Mesenchymal stem cell (in vitro differentiated cells and primary cell): Measurements from ENCODE around the gene PNPLA2.

Source experiments
- DNase-seq: peaks from one replicate; pipeline ENCODE4 v3.0.0-alpha.2; 2013
- H2AFZ ChIP-seq: one replicate; pipeline ENCODE4 v1.6.1; 2013; ENCODE audit warnings: low read depth, mild to moderate bottlenecking, control low read depth, inconsistent platforms, low read length, moderate library complexity
- H2AK5ac ChIP-seq: 2 replicates; pipeline ENCODE4 v1.6.1; 2013; ENCODE audit warnings: low read length, moderate library complexity, mild to moderate bottlenecking, inconsistent platforms; ENCODE audit not compliant: severe bottlenecking
- H2BK120ac ChIP-seq: one replicate; pipeline ENCODE4 v1.6.1; 2013; ENCODE audit warnings: low read depth, mild to moderate bottlenecking, inconsistent platforms, low read length, moderate library complexity
- H2BK12ac ChIP-seq, 2 experiments: one replicate each; pipeline ENCODE4 v1.6.1; 2013; ENCODE audit warnings: inconsistent platforms in 2 of 2, low read length in 2 of 2, mild to moderate bottlenecking in 2 of 2, moderate library complexity in 2 of 2, control low read depth in 1 of 2
- H2BK15ac ChIP-seq: one replicate; pipeline ENCODE4 v1.6.1; 2013; ENCODE audit warnings: mild to moderate bottlenecking, low read depth, inconsistent platforms; ENCODE audit not compliant: poor library complexity, severe bottlenecking
- H2BK5ac ChIP-seq: 2 replicates; pipeline ENCODE4 v1.6.1; 2013; ENCODE audit warnings: low read depth, mild to moderate bottlenecking, low read length, control low read depth, inconsistent platforms; ENCODE audit not compliant: poor library complexity, severe bottlenecking
- H3K14ac ChIP-seq, 2 experiments: one replicate each; pipeline ENCODE4 v1.6.1; 2013; ENCODE audit warnings: inconsistent platforms in 2 of 2, low read length in 2 of 2, control low read depth in 1 of 2, mild to moderate bottlenecking in 1 of 2, moderate library complexity in 1 of 2
- H3K18ac ChIP-seq, 2 experiments: one replicate each; pipeline ENCODE4 v1.6.1; 2013; ENCODE audit warnings: inconsistent platforms in 2 of 2, low read length in 2 of 2, control low read depth in 1 of 2, low read depth in 1 of 2, mild to moderate bottlenecking in 1 of 2
- H3K23ac ChIP-seq, 2 experiments: one replicate each; pipeline ENCODE4 v1.6.1; 2013; ENCODE audit warnings: inconsistent platforms in 2 of 2, low read length in 2 of 2, mild to moderate bottlenecking in 2 of 2, moderate library complexity in 2 of 2, control low read depth in 1 of 2
- H3K27ac ChIP-seq: 2 replicates; pipeline ENCODE4 v1.5.1; 2013; ENCODE audit warnings: mild to moderate bottlenecking, moderate library complexity, low read length, control low read depth, inconsistent platforms; ENCODE audit not compliant: poor library complexity, severe bottlenecking
- H3K27me3 ChIP-seq, 2 experiments: 2 replicates each; pipeline versions ENCODE4 v1.6.1 to v1.7.0; 2013; ENCODE audit warnings: low read length in 2 of 2, mild to moderate bottlenecking in 2 of 2, moderate library complexity in 2 of 2, control low read depth in 1 of 2, inconsistent platforms in 1 of 2; ENCODE audit not compliant: control insufficient read depth in 1 of 2, insufficient read depth in 1 of 2
- H3K36me3 ChIP-seq, 2 experiments: 2 replicates each; pipeline versions ENCODE4 v1.6.1 to v1.7.0; 2013; ENCODE audit warnings: low read length in 2 of 2, control low read depth in 1 of 2, inconsistent platforms in 1 of 2, low read depth in 1 of 2, mild to moderate bottlenecking in 1 of 2; ENCODE audit not compliant: insufficient read depth in 2 of 2, control insufficient read depth in 1 of 2
- H3K4ac ChIP-seq, 2 experiments: one replicate each; pipeline ENCODE4 v1.6.1; 2013; ENCODE audit warnings: inconsistent platforms in 2 of 2, low read length in 2 of 2, mild to moderate bottlenecking in 2 of 2, moderate library complexity in 2 of 2, control low read depth in 1 of 2, low read depth in 1 of 2
- H3K4me1 ChIP-seq: 2 replicates; pipeline ENCODE4 v1.6.1; 2013; ENCODE audit warnings: low read depth, low read length, control low read depth; ENCODE audit not compliant: control insufficient read depth, insufficient read depth
- H3K4me2 ChIP-seq: 2 replicates; pipeline ENCODE4 v1.6.1; 2013; ENCODE audit warnings: low read length, mild to moderate bottlenecking, inconsistent platforms; ENCODE audit not compliant: poor library complexity, severe bottlenecking
- H3K4me3 ChIP-seq, 2 experiments: 2 replicates each; pipeline versions ENCODE4 v1.5.1 to v1.7.0; 2013; ENCODE audit warnings: low read length in 2 of 2, mild to moderate bottlenecking in 2 of 2, control low read depth in 1 of 2, low read depth in 1 of 2; ENCODE audit not compliant: insufficient read depth in 1 of 2
- H3K79me1 ChIP-seq: replicated peaks from 2 replicates; pipeline ENCODE4 v1.6.1; 2013; ENCODE audit warnings: mild to moderate bottlenecking, control low read depth, low read length, inconsistent platforms; ENCODE audit not compliant: poor library complexity, severe bottlenecking
- H3K9ac ChIP-seq: 2 replicates; pipeline ENCODE4 v1.7.0; 2013; ENCODE audit warnings: mild to moderate bottlenecking, low read length, moderate library complexity
- H3K9me3 ChIP-seq: 2 replicates; pipeline ENCODE4 v1.7.0; 2013; ENCODE audit warnings: mild to moderate bottlenecking, low read length; ENCODE audit not compliant: control insufficient read depth
- H4K8ac ChIP-seq: one replicate; pipeline ENCODE4 v1.6.1; 2013; ENCODE audit warnings: inconsistent platforms, mild to moderate bottlenecking, low read length, moderate library complexity
- H4K91ac ChIP-seq: one replicate; pipeline ENCODE4 v1.6.1; 2013; ENCODE audit warnings: mild to moderate bottlenecking, low read length, inconsistent platforms
- WGBS: methylation state at CpG from one replicate; pipeline ENCODE4 v1.1.7; 2013; ENCODE audit warnings: mixed read lengths; 5-methylcytosine and 5-hydroxymethylcytosine counted together

The PNPLA2 gene

GRCh38 chr11:834371-835316 lies 15.9 kb downstream of the PNPLA2 start:
- H3K36me3 ChIP-seq: peaks cover 35 to 39% of the 10 kb centered on the region in 2 experiments
- H3K4me3 ChIP-seq: peak overlapping the region; percentile 46 to 82
- peak; percentile 78 for DNase-seq
- peak overlapping the region; percentile 67 to 81 for H3K18ac ChIP-seq
- H3K27ac ChIP-seq: peak overlapping the region; percentile 98
- peak overlapping the region; percentile 89 for H2BK5ac ChIP-seq
- no peaks in the 10 kb centered on the region for H3K27me3 ChIP-seq
- peak overlapping the region; percentile 85 for H3K4me2 ChIP-seq
- peak overlapping the region in 1 of 2 experiments; percentile 16 for H3K23ac ChIP-seq
- no peaks in the 10 kb centered on the region for H3K9me3 ChIP-seq
- peak overlapping the region; percentile 34 to 57 for H3K4ac ChIP-seq
- peak overlapping the region; percentile 71 for H4K8ac ChIP-seq
- peak overlapping the region in 1 of 2 experiments; percentile 75 for H2BK12ac ChIP-seq
- 46% methylated on average over 31 of the region's 31 CpGs for WGBS
- H2AFZ ChIP-seq: no peak overlapping the region
- H2AK5ac ChIP-seq: peak overlapping the region; percentile 85
- H2BK15ac ChIP-seq: peak overlapping the region; percentile 75
- peak overlapping the region; percentile 93 for H3K9ac ChIP-seq
- H2BK120ac ChIP-seq: peak overlapping the region; percentile 39
- no peaks in the 10 kb centered on the region for H3K79me1 ChIP-seq
- peaks cover 75% of the 10 kb centered on the region for H3K4me1 ChIP-seq
- H4K91ac ChIP-seq: peak overlapping the region; percentile 80
- peak overlapping the region in 1 of 2 experiments; percentile 61 for H3K14ac ChIP-seq

DNA sequence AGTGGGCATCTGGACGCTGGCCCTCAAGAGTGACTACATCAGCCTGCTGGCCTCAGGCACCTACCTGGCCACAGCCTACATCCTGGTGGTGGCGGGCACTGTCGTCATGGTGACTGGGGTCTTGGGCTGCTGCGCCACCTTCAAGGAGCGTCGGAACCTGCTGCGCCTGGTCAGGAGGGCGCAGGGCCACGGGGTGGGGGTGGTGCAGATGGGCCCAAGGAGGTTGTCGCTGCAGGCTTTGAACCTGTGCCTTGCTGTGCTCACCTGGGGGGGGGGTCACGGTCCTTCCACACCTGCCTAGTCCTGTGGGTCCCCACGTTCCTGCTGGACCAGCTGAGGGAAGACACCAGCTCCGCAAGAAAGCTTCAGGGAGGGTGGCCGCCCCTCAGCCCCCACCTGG lies 17.6 kb downstream of the PNPLA2 start:
- 98% methylated on average over 14 of the region's 14 CpGs for WGBS
- Histone ChIP-seq H2AK5ac (peak overlapping the region; percentile 55), H2BK15ac (peak overlapping the region; percentile 15), H2BK12ac (no peak overlapping the region), H3K9ac (no peak overlapping the region), H3K14ac (no peak overlapping the region), H3K4me2 (no peak overlapping the region), H3K4me3 (no peak overlapping the region), H3K18ac (no peak overlapping the region), H3K9me3 (no peaks in the 10 kb centered on the region), H4K8ac (peak overlapping the region; percentile 72), H3K23ac (peak overlapping the region in 1 of 2 experiments; percentile 46), H2BK120ac (no peak overlapping the region), H3K27me3 (no peaks in the 10 kb centered on the region), H3K27ac (no peak overlapping the region), H3K4me1 (peaks cover 75% of the 10 kb centered on the region), H3K36me3 (peaks cover 51 to 56% of the 10 kb centered on the region in 2 experiments), H2BK5ac (no peak overlapping the region), H4K91ac (no peak overlapping the region), H2AFZ (no peak overlapping the region), H3K79me1 (no peaks in the 10 kb centered on the region), H3K4ac (no peak overlapping the region)
- no peak for DNase-seq

- H3K18ac ChIP-seq: no peak overlapping the region
- WGBS: 94% methylated on average over 9 of the region's 9 CpGs
- H3K9me3 ChIP-seq: no peaks in the 10 kb centered on the region
- H3K4ac ChIP-seq: no peak overlapping the region
- H3K36me3 ChIP-seq: peaks cover 52 to 57% of the 10 kb centered on the region in 2 experiments
- H3K23ac ChIP-seq: no peak overlapping the region
- peak overlapping the region; percentile 2 for H3K27ac ChIP-seq
- DNase-seq: no peak
- no peaks in the 10 kb centered on the region for H3K79me1 ChIP-seq
- H2BK12ac ChIP-seq: no peak overlapping the region
- H4K91ac ChIP-seq: no peak overlapping the region
- H2BK5ac ChIP-seq: no peak overlapping the region
- no peak overlapping the region for H2AFZ ChIP-seq
- H3K27me3 ChIP-seq: no peaks in the 10 kb centered on the region
- H4K8ac ChIP-seq: peak overlapping the region; percentile 72
- no peak overlapping the region for H2BK120ac ChIP-seq
- H2AK5ac ChIP-seq: no peak overlapping the region
- no peak overlapping the region for H3K4me2 ChIP-seq
- no peak overlapping the region for H3K14ac ChIP-seq
- H3K9ac ChIP-seq: no peak overlapping the region
- H3K4me1 ChIP-seq: peaks cover 73% of the 10 kb centered on the region
- no peak overlapping the region for H3K4me3 ChIP-seq
- no peak overlapping the region for H2BK15ac ChIP-seq
Observed at GRCh38 chr11:836700-837099, 18.0 kb downstream of the PNPLA2 start.

- Histone ChIP-seq H3K27me3 (no peaks in the 10 kb centered on the region), H3K27ac (peak overlapping the region; percentile 2), H3K9me3 (no peaks in the 10 kb centered on the region), H2BK12ac (no peak overlapping the region), H3K36me3 (peaks cover 52 to 57% of the 10 kb centered on the region in 2 experiments), H3K23ac (no peak overlapping the region), H4K91ac (peak overlapping the region; percentile 19), H2AK5ac (no peak overlapping the region), H3K14ac (no peak overlapping the region), H3K4ac (no peak overlapping the region), H2BK120ac (no peak overlapping the region), H3K79me1 (no peaks in the 10 kb centered on the region), H3K18ac (no peak overlapping the region), H2BK5ac (no peak overlapping the region), H2BK15ac (no peak overlapping the region), H2AFZ (no peak overlapping the region), H3K4me1 (peaks cover 66% of the 10 kb centered on the region), H3K9ac (no peak overlapping the region), H3K4me3 (no peak overlapping the region), H4K8ac (no peak overlapping the region), H3K4me2 (no peak overlapping the region)
- 95% methylated on average over 22 of the region's 22 CpGs for WGBS
- no peak for DNase-seq
Observed at GRCh38 chr11:837189-837989, 18.7 kb downstream of the PNPLA2 start.
